Measurements from ENCODE around the gene EGFR.

EGFR gene

DNA sequence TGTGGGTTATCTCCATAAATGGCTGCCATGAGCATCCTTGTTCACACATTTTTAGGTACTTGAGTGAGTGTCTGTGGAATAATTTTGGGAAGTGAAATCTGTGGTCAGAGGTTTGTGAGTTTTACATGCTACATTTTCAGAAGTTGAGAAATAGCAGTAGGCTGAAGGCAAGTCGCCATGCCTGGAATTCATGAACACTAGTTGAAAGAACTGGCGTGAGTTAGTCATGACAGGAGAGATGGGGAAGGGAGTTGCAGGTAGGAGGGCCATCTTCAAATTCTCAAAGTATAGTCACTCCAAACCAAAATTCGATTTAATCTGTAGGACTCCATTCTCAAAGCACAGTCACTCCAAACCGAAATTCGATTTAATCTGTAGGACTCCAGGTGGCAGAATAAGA, 89.6 kb downstream of the EGFR start:
- DNase-seq, result no peak

DNA sequence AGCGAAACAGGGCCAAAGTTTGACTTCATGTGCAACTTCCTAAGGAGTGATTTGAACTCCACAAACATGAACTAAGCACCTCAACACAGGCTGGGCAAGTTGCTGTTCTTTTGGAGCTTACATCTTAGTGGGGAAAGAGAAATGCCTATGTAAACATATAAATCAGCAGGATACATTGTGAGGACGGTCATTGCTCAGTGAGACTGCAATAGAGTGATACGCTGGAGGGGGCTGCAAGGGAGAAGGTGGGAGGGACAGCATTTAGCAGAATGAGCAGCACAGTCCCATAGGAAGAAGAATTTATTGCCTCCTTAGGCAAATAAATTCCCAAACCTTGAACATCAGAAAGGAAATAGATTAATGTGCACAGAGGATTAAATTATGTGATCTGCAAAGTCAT, 90.0 kb downstream of the EGFR start:
- no peak for DNase-seq

DNA sequence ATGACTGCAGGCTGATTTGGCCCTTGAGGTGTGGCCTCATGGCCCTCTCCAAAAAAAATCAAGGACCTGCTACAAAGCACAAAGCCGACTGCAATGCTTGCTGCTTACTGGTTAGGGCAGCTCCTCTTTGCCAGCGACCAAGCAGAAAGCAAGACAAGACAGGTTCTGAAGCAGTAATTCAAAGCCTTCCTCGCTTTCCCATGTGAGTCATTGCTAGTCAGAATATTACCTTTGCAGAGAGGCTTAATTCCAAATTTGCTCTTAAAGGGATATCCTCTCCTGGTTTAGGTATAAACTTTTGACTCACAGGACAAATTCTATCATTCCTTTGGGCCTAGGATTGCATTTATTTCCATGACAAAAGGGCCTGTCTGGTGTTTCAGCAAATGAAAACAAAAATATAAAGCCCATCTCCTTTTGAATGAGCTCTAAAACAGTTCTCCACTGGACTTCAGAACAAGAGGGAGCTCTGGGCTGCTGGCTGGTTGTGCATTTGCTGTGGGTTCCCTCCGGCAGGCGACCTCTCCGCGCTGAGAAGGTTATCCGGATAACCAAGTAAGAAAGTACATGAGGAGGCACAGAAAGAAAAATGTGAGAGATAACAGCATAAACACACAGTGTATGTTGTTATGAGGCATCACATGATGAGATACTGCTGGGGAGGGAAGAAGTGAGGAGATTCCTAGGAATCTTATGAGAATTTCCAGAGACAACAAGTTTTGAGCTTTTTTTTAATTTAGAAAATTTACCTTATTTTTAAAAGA, 90.8 kb downstream of the EGFR start:
- no peak for DNase-seq

DNA sequence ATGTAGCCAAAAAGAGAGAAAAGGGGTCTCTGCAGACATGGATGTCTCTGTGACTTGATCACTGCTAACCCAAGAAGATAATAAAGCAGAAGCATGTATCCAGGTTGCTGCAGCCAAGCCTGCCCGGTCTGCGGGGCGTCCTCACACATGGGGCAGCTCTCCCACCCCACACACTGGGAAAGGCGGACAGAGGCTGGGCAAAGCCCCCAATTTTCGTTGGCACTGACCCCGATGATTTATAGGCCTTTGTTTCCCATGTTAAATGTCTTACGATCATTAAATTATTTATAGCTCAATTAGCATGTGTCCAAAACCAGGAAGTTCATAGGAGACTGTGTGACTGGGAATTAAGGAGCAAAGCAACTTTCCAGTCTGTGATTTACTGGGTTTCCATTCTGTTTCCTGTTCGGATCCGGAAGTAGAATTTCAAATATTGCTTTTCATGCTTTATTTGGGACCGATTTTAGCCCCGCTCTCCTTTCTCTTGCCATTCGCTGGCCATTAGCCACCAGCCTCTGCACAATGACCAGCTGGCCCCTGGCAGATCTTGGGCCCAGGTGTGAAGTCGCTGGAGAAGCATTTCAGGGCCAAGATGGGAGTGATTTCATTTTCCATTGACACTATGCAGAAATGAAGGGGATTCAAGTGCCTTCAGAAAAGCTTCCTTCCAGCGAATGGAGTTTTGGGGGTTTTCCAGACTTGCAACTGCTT, 91.6 kb downstream of the EGFR start:
- no peak for DNase-seq

DNA sequence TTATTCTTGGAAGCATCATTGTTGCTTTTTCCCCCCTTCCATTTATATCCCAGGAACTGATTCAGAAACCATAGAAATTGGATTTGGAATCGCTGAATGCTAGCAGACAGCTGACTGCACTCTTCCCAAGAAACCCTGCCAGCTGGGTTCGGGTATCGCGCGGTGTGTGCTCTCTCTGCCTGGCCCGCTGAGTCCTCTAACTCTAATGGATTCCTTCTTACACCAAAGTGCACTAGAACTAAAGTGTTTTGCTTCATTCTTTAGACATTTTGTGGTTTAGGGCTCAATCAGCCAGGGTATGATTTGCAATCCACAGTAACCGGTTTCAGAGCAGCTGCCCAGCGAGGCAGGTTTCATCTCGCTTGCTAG, 92.2 kb downstream of the EGFR start:
- DNase-seq, result peak; percentile 20

DNA sequence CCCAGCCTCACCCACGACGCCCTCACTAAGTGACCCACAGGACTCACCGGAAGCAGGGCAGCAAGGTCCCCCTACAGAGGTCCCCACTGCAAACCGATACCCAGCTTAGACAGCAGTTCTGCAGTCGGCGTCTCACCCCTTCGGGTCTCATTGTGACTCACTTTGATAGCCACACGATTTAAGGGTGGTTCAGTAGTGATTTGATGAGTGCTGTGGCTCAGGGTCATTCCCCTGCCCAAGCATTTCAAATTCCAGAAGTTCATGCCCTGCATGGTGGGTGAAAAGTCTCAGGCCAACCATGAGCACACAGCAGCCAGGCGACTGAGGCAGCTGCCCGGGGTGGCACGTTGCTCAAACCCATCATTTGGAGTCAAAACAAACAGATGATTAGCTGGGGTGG, 93.2 kb downstream of the EGFR start:
- no peak for DNase-seq

DNA sequence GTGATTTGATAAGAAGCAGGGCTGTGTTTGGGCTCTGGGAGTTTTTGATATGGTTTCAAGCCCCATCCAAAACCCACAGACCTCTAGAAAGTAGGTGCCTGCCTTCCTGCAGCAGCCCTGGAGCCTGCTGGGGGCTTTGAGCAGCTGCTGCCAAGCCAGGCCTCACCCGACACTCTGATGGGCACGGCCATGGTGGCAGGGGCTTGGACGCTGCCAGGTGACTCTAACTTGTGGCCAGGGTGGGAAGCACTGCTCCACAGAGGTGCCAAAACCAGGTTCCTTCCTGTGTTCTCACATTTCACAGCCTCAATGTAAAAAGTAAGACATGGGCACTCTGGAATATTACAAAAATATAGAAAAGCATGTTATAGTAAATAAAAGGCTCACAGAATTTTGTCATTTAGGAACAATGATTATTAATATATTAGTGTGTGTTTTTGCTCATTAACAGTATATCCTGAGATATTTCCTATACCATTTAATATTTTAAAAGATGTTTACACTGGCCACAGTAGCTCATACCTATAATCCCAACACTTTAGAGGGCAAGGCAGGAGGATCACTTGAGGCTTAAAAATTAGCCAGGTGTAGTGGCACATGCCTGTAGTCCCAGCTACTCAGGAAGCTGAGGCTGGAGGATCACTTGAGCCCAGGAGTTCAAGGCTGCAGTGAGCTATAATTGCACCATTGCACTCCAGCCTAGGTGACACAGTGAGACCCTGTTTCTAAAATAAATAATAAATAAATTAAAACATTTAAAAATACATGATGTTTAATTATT, 95.1 kb downstream of the EGFR start:
- no peak for DNase-seq

DNA sequence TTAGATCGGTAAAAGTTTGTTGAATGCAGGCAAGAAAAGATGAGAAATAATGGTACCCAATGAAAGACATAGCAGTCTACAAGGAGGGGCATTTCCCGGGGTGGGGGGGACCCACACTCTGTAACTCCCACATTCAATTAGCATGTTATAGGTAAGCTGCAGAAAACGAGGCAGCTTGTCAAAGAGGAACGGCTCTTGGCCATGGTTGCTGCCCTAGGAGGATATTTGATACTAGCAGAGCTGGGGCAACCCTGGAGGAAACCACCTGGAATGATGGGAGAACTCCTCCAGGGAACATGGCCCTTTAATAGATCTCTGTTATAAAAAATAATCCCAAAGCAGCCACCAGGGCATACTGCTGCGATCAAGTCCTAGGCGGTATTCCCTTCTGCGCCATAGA, 98.5 kb downstream of the EGFR start:
- no peak for DNase-seq

DNA sequence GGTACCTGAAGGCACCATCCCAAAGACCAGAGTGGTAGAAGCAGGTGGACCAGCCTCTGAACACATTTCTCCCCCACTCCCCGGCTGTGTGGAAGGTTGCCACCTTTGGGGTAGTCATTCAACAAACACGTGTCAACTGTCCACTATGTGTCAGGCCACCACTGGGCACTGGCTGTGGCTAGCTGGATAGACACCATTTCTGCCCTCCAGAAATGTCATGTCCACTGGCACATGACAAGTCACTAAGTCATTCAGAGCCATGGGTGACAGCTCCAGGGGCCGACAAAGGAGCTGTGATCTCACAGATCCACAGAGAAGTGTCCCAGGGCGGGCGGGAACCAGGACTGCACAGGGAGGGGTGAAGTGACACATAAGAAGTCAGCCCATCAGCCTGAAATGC, 99.6 kb downstream of the EGFR start:
- no peak for DNase-seq

DNA sequence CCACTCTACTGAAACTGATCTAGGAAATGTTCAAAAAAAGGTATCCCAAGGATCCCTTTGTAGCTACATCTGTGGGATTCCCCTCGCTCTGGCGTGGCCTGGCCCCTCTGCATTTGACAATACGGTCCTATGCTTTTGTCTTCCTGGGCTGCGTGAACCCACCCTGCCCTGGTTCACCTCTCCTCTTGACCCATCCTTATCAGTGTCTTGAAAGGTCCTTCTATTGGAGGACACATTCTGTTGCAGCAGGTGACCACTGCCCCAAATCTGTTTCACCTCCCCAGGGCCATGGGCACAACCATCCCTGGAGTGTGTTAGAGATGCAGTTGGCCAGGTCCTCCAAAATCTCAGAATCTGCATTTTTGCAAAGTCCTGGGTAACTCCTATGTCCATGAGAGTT, 100.8 kb downstream of the EGFR start:
- DNase-seq, result no peak

DNA sequence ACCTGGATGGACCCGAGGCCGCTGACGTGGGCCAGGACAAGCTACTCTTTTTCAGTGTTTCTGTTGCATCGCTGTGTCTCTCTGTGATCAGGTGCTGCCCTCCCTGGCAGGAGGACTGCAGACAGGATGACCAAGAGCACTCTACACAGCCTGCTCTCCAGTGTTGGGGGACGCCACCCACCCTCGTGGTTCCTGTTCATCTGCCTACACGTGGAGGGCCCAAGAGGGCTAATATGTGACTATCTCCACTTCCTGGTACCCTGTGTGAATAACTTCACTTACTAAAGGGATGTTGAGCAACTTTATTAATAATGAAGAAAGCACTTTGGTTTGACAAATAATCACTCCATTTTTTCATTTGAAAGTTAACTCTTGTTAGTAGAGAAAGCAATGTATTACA, 101.3 kb downstream of the EGFR start:
- no peak for DNase-seq

DNA sequence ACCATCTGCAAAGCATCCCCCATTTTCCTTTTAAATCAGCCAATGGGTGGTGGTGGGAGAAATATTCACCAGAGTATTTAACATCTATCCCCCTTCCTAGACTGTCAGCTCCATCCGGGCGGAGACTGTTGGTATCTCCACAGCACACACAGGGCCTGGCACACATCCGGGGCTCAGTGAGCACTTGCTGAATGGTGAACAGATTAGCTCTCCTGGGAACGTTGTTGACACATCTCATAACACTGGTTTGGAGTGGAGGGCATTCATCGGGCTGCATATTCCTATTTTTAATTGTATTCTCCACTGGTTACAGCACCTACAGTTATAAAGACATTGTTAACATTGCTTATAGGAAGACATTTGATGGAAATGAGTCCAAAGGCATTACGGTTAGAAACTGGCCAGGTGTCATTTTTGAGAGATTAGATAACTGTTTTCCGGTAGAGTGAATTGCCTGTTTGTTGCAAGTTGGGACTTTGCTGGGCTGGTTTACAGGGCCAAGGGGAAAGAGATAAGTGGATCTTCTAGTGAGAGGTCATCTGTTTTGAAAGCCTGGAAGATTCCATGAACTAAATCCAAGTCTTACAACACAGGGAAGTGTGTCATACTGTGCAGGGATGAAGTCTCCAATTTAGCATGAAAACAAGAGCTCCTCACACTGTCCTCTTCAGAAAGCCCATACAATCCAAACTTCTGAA, 101.8 kb downstream of the EGFR start:
- no peak for DNase-seq

DNA sequence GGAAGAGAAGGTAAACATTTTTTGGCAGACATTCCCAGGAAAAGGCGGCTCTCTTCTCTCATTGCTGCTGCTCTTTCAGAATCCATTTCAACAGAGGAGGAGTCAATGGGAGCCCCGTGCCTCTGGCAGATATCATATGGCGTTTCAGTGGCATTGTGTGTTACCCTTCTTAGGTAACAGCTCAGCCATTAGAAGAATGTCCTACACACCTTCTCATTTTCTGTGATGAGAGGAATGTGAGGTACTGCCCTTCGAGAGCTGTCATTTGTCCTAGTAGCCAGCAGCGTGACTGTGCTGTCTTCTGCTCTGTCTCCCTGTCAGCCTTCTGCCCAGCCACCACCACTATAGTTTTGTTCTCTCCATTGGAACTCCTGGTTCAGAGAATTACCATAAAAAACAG, 102.4 kb downstream of the EGFR start:
- DNase-seq, result no peak

DNA sequence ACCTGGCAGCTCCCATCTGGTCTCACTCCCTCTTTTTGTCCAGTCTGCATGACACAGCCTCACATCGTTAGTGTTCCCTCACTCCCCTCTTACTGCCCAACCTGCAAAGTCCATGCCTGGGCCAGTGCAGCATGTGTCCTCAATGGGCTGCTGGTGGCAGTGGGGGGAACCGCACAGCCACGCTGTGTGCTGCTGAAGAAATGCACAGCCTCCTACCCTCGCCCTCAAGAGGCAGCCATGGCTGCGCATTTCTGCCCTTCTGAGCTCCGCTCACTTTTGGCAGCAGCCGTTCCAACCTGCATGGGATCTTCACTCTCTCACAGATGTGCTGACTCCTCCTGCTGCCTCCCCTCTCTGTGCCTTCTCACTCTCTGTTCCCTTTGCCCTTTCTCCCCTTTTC, 103.4 kb downstream of the EGFR start:
- no peak for DNase-seq

DNA sequence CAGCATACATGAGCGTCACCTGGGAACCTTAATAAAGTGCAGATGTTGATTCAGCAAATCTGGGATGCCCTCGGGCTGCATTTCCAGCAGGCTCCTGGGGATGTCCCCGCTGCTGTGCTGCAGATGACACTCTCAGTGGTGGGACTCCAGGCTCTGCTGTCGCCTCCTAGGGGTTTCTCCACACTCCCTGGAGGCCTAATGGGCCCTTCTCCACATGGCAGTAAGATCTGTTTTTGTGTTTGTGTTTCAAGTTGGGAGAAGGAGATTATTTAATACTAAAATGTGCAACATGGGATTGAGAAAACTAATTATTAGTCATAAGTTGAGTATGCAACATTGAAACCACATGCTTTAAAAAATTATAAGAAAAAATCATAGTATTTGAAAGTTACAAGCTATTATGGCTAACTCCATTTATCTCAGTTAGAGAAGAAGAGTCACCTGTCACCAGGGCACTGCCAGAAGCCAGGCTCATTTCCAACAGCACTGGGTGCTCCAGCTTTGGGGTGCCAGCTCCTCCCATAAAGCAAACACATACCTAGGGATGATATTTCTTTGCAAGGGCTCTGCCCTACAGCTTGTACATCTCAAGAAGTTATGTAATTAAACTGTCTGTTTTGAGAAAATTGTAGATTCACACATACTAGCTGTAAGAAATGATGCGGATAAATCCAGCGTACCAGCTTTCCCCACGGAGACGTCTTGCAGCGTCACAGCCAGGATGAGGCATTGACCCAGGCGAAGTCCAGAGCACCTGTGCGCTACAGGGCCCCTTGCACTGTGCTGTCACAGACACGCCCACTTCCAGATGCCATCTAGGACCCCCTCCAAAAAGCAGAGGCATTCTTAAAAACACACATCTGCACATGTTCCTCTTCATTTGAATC, 106.4 kb downstream of the EGFR start:
- DNase-seq, result peak; percentile 16

DNA sequence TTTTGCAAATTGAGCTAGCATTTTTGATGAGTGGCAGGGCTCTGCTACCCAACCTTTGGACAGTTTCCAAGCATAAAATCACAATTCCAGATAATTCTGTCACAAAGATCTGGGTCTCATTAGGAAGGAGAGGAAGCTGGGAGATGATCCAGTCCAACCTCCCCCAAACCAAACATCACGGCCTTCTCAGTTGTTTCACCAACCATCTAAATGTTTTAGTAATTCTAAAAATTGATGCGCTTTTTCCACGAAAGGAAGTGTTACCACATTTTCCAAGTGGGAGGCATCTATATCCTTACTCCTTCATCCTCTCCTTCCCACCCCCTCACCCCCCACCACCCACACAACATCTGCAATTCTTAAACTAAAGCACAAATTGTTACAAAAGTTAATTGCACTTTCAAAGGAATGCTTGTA, 108.3 kb downstream of the EGFR start:
- no peak for DNase-seq

DNA sequence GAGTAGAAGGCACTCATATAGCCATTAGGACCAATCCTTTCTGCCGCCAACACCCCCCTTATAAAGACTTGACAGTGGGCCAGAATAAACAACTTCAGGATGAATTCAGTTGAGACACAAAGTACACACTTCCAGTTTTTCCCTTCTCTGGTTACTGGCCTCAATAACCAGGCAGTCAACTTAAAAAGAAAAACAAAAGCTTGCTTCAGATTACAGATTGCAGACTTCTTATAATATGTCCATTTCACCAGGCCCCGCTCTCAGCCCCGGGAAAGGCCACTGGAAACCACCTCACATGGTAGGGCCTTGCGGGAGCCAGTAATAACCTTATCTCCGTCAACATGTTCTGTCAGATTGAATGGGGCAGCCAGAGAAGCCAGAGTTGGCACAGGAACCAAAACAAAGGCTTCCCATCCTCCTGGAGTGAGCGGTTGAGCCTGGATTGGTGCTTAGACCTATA, 108.8 kb downstream of the EGFR start:
- DNase-seq, result no peak

DNA sequence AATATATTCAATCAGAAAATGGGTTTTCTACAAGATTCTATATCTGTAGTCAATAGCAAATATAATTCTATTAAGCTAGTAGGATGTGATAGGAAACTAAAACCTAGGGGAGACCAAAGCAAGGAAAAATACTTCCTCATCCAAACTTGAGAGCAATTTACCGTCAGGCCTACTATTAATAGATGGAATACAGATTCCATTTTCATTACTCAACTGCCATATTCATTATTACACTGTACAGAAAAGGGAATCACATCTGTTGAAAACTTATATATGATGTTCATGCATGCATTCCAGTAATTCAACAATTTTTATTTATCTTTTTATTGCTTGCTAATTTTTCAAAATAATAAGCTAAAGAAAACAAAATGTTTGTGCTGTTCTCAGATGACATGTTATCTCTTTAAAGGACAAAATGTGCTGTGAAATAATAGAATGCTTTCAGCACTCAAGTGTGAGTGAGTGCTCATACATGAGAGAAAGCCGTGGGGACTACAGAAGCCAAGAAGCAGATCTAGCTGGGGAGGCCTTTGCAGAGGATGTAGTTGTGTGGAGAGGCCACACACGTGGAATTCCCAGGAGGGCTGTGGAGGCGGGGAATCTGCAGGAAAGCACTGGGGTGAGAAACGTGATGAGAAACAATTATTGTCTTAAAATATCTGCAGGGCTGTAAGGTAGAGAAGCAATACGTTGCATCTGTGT, 110.0 kb downstream of the EGFR start:
- DNase-seq, result no peak

DNA sequence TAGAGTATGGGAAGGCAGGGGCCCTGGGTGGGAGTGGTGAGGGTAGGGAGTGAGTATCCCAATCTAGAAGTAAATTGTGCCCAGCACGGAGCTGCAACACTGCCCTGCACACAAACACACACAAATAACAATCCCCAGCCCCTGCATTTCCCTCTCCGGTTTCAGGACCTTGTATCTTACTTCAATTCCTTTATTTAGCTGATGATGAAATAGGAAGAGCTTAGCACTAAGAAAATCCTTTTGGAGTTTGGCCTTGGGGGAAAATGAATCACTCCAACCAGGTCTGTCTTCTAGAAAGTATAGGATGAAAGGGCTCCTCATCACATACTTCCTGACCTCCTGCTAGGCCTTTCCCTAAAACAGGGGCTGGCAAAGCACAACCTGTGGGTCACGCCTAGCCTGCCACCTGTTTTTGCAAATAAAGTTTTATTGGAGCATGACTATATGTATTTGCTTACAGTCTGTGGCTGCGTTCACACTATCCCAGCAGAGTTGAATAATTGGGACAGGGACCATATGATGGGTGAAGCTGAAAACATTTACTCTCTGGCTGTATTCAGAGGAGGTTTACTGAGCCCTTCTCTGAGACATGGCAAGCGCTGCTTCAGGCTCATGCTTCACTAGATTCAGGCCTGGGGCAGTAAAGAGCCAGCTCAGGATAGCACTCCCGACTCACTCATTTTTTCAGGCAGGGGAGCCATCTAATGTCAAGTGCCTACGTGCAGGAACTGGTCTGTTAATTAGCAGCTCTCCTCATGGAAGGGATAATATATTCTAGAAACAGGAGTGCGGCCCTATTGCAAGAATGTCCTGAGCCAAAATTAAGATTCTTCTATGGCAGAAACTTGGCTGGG, 111.0 kb downstream of the EGFR start:
- DNase-seq, result no peak

DNA sequence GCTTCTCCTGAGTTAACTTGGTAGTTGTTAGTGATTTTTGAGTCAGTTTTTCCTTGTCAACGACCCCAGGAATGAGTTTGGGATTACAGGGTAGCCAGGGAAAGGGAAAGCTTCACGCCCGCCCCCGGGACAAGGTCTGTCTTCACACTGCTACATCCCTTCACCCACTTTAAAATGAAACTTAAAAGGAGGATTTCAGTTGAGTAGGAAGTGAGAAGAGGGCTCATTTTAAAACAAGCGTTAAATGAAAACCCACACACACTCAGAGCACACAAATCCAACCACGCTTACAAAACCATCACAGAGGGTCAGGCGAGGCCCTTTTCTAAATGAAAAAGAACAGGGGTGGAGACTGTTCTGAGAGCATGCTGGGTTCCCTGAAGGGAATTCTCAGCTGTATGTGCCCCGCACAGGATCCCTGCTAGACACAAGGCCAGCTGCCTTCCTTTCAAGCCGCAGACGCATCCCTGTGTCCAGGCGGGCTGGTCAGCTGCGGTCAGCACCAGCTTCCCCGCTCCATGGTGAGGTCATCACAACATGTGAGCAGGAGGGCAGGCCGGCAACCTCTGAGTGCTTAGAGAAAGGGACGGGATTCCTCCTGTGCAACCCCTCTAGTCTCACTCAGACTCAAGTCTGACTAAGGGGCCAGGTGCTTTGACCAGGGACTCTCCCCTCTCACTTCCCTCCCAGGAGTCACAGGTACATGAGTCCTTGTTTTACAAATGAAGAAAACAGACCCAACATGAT, 111.8 kb downstream of the EGFR start:
- no peak for DNase-seq
